Smooth muscle cell (in vitro differentiated cells): ENCODE results near the gene FBLN2. TPM values are rescaled to one million over a fixed set of nuclear protein-coding genes. Genes with fewer than 3 reads are reported as not detected.

ENCODE experiments used
- DNase-seq: peaks from one replicate; lab custom pipeline; 2025; ENCODE audit not compliant: unreplicated experiment; lab: John Stamatoyannopoulos, UW
- H2AFZ ChIP-seq: fragments of 200-600 bp; sonication (generic); 2 replicates; pipeline ENCODE4 v1.6.0; 2016; ENCODE audit warnings: antibody characterized with exemption, low read depth, mild to moderate bottlenecking
- H3F3A ChIP-seq: fragments of 200-600 bp; sonication (generic); 2 replicates; pipeline ENCODE4 v1.6.0; 2017; ENCODE audit warnings: antibody characterized with exemption, low read depth
- H3K27ac ChIP-seq: fragments of 200-600 bp; sonication (generic); 2 replicates; pipeline ENCODE4 v1.5.1; 2016; ENCODE audit warnings: low read depth, mild to moderate bottlenecking
- H3K27me3 ChIP-seq: fragments of 200-600 bp; sonication (generic); 2 replicates; pipeline ENCODE4 v1.6.1; 2016; ENCODE audit warnings: low read depth, mild to moderate bottlenecking
- H3K36me3 ChIP-seq: fragments of 200-600 bp; sonication (generic); 2 replicates; pipeline ENCODE4 v1.5.1; 2016; ENCODE audit warnings: low read depth
- H3K4me1 ChIP-seq: fragments of 200-600 bp; sonication (generic); 2 replicates; pipeline ENCODE4 v1.5.1; 2016; ENCODE audit warnings: low read depth
- H3K4me2 ChIP-seq: fragments of 200-600 bp; sonication (generic); 2 replicates; pipeline ENCODE4 v1.6.0; 2016; ENCODE audit warnings: mild to moderate bottlenecking
- H3K4me3 ChIP-seq: fragments of 200-600 bp; sonication (generic); 2 replicates; pipeline ENCODE4 v1.5.1; 2016; ENCODE audit warnings: mild to moderate bottlenecking
- H3K79me2 ChIP-seq: fragments of 200-600 bp; sonication (generic); 2 replicates; pipeline ENCODE4 v1.6.0; 2016; ENCODE audit warnings: low read depth, mild to moderate bottlenecking
- H3K9ac ChIP-seq: fragments of 200-600 bp; sonication (generic); 2 replicates; pipeline ENCODE4 v1.6.0; 2016; ENCODE audit warnings: low read depth
- H3K9me3 ChIP-seq: fragments of 200-600 bp; sonication (generic); replicated peaks from 2 replicates; pipeline ENCODE4 v1.5.1; 2016; ENCODE audit warnings: low read depth
- H4K20me1 ChIP-seq: fragments of 200-600 bp; sonication (generic); 2 replicates; pipeline ENCODE4 v1.6.0; 2016; ENCODE audit warnings: low read depth
- CTCF ChIP-seq: fragments of 200-600 bp; sonication (generic); IDR thresholded peaks from 2 replicates; pipeline ENCODE4 v1.5.1; 2017; ENCODE audit warnings: borderline replicate concordance, mild to moderate bottlenecking, antibody characterized with exemption; ENCODE audit not compliant: insufficient read depth, poor library complexity, severe bottlenecking
- WGBS: methylation state at CpG from one replicate; pipeline ENCODE4 v1.1.7; 2016; ENCODE audit warnings: low lambda C conversion rate; 5-methylcytosine and 5-hydroxymethylcytosine counted together
- polyA plus RNA-seq: library from polyadenylated mRNA; unstranded; fragments of >200 nt; fragmentation: Nextera tagmentation; extraction: Ambion mirVana; gene quantifications from 2 replicates; pipeline ENCODE4 v1.2.1, GENCODE V29; 2016
- total RNA-seq: library from RNA; depleted of rRNA; stranded (reverse); fragments of >200 nt; gene quantifications from 2 replicates; pipeline ENCODE4 v1.2.3, GENCODE V29; 2014

The FBLN2 gene
- total and polyA plus RNA-seq, 2 experiments from 2014 or later = 159 to 390 TPM

GRCh38 chr3:13668136-13668535 is 119.2 kb downstream of the FBLN2 start:
- no peak overlapping the region for H3K4me2 ChIP-seq
- H4K20me1 ChIP-seq = no peaks in the 10 kb centered on the region
- no peak overlapping the region for H3K4me3 ChIP-seq
- no peak for DNase-seq
- H2AFZ ChIP-seq = no peak overlapping the region
- H3K27me3 ChIP-seq = peaks cover 6% of the 10 kb centered on the region
- TF ChIP-seq CTCF = no peak
- no peaks in the 10 kb centered on the region for H3K36me3 ChIP-seq
- 77% methylated on average over 5 of the region's 5 CpGs for WGBS
- H3K4me1 ChIP-seq = no peaks in the 10 kb centered on the region
- no peak overlapping the region for H3K27ac ChIP-seq
- no peaks in the 10 kb centered on the region for H3F3A ChIP-seq
- H3K9me3 ChIP-seq = no peaks in the 10 kb centered on the region
- no peak overlapping the region for H3K9ac ChIP-seq
- no peaks in the 10 kb centered on the region for H3K79me2 ChIP-seq

- no peak for TF ChIP-seq CTCF
- no peak overlapping the region for H2AFZ ChIP-seq
- H3K9me3 ChIP-seq = no peaks in the 10 kb centered on the region
- peaks cover 9% of the 10 kb centered on the region for H3K27me3 ChIP-seq
- H3K27ac ChIP-seq = no peak overlapping the region
- no peaks in the 10 kb centered on the region for H3K4me1 ChIP-seq
- H3K9ac ChIP-seq = no peak overlapping the region
- no peaks in the 10 kb centered on the region for H3F3A ChIP-seq
- 67% methylated on average over 1 of the region's 1 CpG for WGBS
- no peak overlapping the region for H3K4me2 ChIP-seq
- no peak for DNase-seq
- H3K36me3 ChIP-seq = no peaks in the 10 kb centered on the region
- no peaks in the 10 kb centered on the region for H3K79me2 ChIP-seq
- H3K4me3 ChIP-seq = no peak overlapping the region
- no peaks in the 10 kb centered on the region for H4K20me1 ChIP-seq
Measured at GRCh38 chr3:13669457-13669856, 120.5 kb downstream of the FBLN2 start.

DNA sequence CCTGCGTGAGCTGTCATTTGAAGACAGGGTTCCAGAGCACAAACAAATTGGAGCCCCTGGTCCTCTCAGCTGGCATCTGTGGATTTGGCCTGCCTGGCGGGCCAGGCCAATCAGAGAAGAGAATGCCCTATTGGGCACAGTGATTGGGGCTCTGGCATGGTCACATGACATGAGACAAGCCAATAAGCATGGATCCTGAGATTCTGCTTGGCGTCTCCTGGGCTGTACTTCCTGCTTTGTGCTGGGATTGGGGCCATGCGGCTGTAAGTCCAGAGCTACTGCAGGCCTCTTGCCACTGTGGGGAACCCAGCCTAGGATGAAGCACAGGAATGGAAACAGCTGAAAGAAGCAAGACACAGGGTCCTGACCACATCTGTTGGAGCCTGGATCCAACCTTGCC is 121.4 kb downstream of the FBLN2 start:
- no peaks in the 10 kb centered on the region for H3K36me3 ChIP-seq
- H3K79me2 ChIP-seq = no peaks in the 10 kb centered on the region
- H3K4me1 ChIP-seq = no peaks in the 10 kb centered on the region
- DNase-seq = no peak
- H3K4me3 ChIP-seq = no peak overlapping the region
- no peak overlapping the region for H3K9ac ChIP-seq
- no peak overlapping the region for H3K4me2 ChIP-seq
- H3K9me3 ChIP-seq = no peaks in the 10 kb centered on the region
- no peak overlapping the region for H2AFZ ChIP-seq
- no peak for TF ChIP-seq CTCF
- H4K20me1 ChIP-seq = no peaks in the 10 kb centered on the region
- H3F3A ChIP-seq = no peaks in the 10 kb centered on the region
- 89% methylated on average over 4 of the region's 4 CpGs for WGBS
- peaks cover 12% of the 10 kb centered on the region for H3K27me3 ChIP-seq
- H3K27ac ChIP-seq = no peak overlapping the region

- H3K27ac ChIP-seq = no peak overlapping the region
- no peak for DNase-seq
- no peaks in the 10 kb centered on the region for H3K79me2 ChIP-seq
- H3K36me3 ChIP-seq = no peaks in the 10 kb centered on the region
- H4K20me1 ChIP-seq = no peaks in the 10 kb centered on the region
- H3K27me3 ChIP-seq = peaks cover 12% of the 10 kb centered on the region
- H3F3A ChIP-seq = no peaks in the 10 kb centered on the region
- no peak overlapping the region for H2AFZ ChIP-seq
- no peaks in the 10 kb centered on the region for H3K4me1 ChIP-seq
- TF ChIP-seq CTCF = no peak
- H3K9ac ChIP-seq = no peak overlapping the region
- no peak overlapping the region for H3K4me3 ChIP-seq
- 80% methylated on average over 10 of the region's 10 CpGs for WGBS
- no peak overlapping the region for H3K4me2 ChIP-seq
- H3K9me3 ChIP-seq = no peaks in the 10 kb centered on the region
Measured at GRCh38 chr3:13671482-13672233, 122.7 kb downstream of the FBLN2 start.
